Suprapubic skin (tissue), 4 donors: Measurements from ENCODE around the gene MAST4. TPM values are rescaled to one million over a fixed set of nuclear protein-coding genes. Genes with fewer than 3 reads are reported as not detected.

Experiments
- DNase-seq, 2 donors: peaks; one replicate each; pipeline ENCODE4 v3.0.0-alpha.2; 2019; ENCODE audit warnings: low spot score in 2 of 2
- H3K27ac ChIP-seq: fragments of 200-600 bp; sonication (generic); one replicate; pipeline ENCODE4 v1.5.1; 2019
- H3K27me3 ChIP-seq: fragments of 200-600 bp; sonication (generic); one replicate; pipeline ENCODE4 v1.5.1; 2019
- H3K36me3 ChIP-seq: fragments of 200-600 bp; sonication (generic); one replicate; pipeline ENCODE4 v1.5.1; 2019
- H3K4me1 ChIP-seq: fragments of 200-600 bp; sonication (generic); one replicate; pipeline ENCODE4 v1.5.1; 2019
- H3K4me3 ChIP-seq: fragments of 200-600 bp; sonication (generic); one replicate; pipeline ENCODE4 v1.5.1; 2019; ENCODE audit warnings: mild to moderate bottlenecking
- H3K9me3 ChIP-seq: fragments of 200-600 bp; sonication (generic); one replicate; pipeline ENCODE4 v1.5.1; 2019
- CTCF ChIP-seq, 2 donors: fragments of 200-600 bp in 1 of 2; fragments of 450-650 bp in 1 of 2; sonication (generic) in 1 of 2; IDR thresholded peaks; one replicate each; pipeline ENCODE4 v1.5.1; 2016 to 2019; ENCODE audit warnings: antibody characterized with exemption in 2 of 2, mild to moderate bottlenecking in 1 of 2, moderate library complexity in 1 of 2
- EP300 ChIP-seq: sonication (generic); formaldehyde crosslinking; IDR thresholded peaks from one replicate; pipeline ENCODE4 v1.6.1; 2017; ENCODE audit warnings: antibody characterized with exemption
- POLR2A ChIP-seq, 2 donors: fragments of 450-650 bp; IDR thresholded peaks; one replicate each; pipeline ENCODE4 v1.6.1; 2017; ENCODE audit warnings: antibody characterized with exemption in 2 of 2, mild to moderate bottlenecking in 2 of 2, moderate library complexity in 2 of 2
- POLR2AphosphoS5 ChIP-seq, 3 donors: sonication (generic); formaldehyde crosslinking; IDR thresholded peaks; one replicate each; pipeline ENCODE4 v1.6.1; 2017; ENCODE audit warnings: antibody characterized with exemption in 3 of 3
- WGBS: methylation state at CpG from one replicate; pipeline ENCODE4 v1.1.5; 2018; 5-methylcytosine and 5-hydroxymethylcytosine counted together
- total RNA-seq, 4 donors: library from RNA; depleted of rRNA; stranded (reverse); fragments of >200 nt; gene quantifications; one replicate each; pipeline ENCODE4 v1.1.0, GENCODE V29; 2016

MAST4 gene
- total RNA-seq, 4 donors from 2014 or later = 79.2 to 144 (median 98.1) TPM

- Histone ChIP-seq H3K27me3 (no peaks in the 10 kb centered on the region), H3K4me3 (no peak overlapping the region), H3K36me3 (no peaks in the 10 kb centered on the region), H3K9me3 (no peaks in the 10 kb centered on the region), H3K27ac (no peak overlapping the region), H3K4me1 (peaks cover 25% of the 10 kb centered on the region)
- WGBS = 26% methylated on average over 1 of the region's 1 CpG
- no peak for DNase-seq
- TF ChIP-seq EP300 = no peak
- no peak for TF ChIP-seq POLR2AphosphoS5 (IDR thresholded peaks at IDR 0.05)
- TF ChIP-seq POLR2A (IDR thresholded peaks at IDR 0.05) = no peak
- TF ChIP-seq CTCF (IDR thresholded peaks at IDR 0.05) = no peak
Observed at GRCh38 chr5:67051164-67051563, 455.0 kb downstream of the MAST4 start.

- 96% methylated on average over 1 of the region's 1 CpG for WGBS
- Histone ChIP-seq H3K4me1 (peaks cover 18% of the 10 kb centered on the region), H3K4me3 (no peak overlapping the region), H3K27me3 (no peaks in the 10 kb centered on the region), H3K27ac (no peak overlapping the region), H3K9me3 (no peaks in the 10 kb centered on the region), H3K36me3 (no peaks in the 10 kb centered on the region)
- TF ChIP-seq EP300 (no peak), POLR2A (IDR thresholded peaks at IDR 0.05) (no peak), POLR2AphosphoS5 (IDR thresholded peaks at IDR 0.05) (no peak), CTCF (IDR thresholded peaks at IDR 0.05) (no peak)
- no peak for DNase-seq
Observed at GRCh38 chr5:67052034-67052433, 455.8 kb downstream of the MAST4 start.

GRCh38 chr5:67053229-67053628 lies 457.0 kb downstream of the MAST4 start:
- no peak for DNase-seq
- whole genome bisulfite sequencing = 90% methylated on average over 1 of the region's 1 CpG
- Histone ChIP-seq H3K4me1 (peaks cover 7% of the 10 kb centered on the region), H3K27ac (no peak overlapping the region), H3K36me3 (no peaks in the 10 kb centered on the region), H3K4me3 (no peak overlapping the region), H3K9me3 (no peaks in the 10 kb centered on the region), H3K27me3 (no peaks in the 10 kb centered on the region)
- no peak for TF ChIP-seq CTCF (IDR thresholded peaks at IDR 0.05)
- TF ChIP-seq EP300 = no peak
- TF ChIP-seq POLR2AphosphoS5 (IDR thresholded peaks at IDR 0.05) = no peak
- TF ChIP-seq POLR2A (IDR thresholded peaks at IDR 0.05) = no peak

GRCh38 chr5:67058998-67059743 lies 463.0 kb downstream of the MAST4 start:
- H3K9me3 ChIP-seq = no peaks in the 10 kb centered on the region
- H3K27ac ChIP-seq = no peak overlapping the region
- no peak for DNase-seq
- no peak overlapping the region for H3K4me3 ChIP-seq
- H3K36me3 ChIP-seq = no peaks in the 10 kb centered on the region
- TF ChIP-seq POLR2A (IDR thresholded peaks at IDR 0.05) (no peak), CTCF (IDR thresholded peaks at IDR 0.05) (no peak), POLR2AphosphoS5 (IDR thresholded peaks at IDR 0.05) (no peak), EP300 (no peak)
- peaks cover 17% of the 10 kb centered on the region for H3K4me1 ChIP-seq
- H3K27me3 ChIP-seq = no peaks in the 10 kb centered on the region
- whole genome bisulfite sequencing = 75% methylated on average over 4 of the region's 4 CpGs

GRCh38 chr5:67059744-67060490 lies 463.7 kb downstream of the MAST4 start:
- H3K36me3 ChIP-seq = no peaks in the 10 kb centered on the region

More at GRCh38 chr5:67059744-67060490, 463.7 kb downstream of the MAST4 start:
- TF ChIP-seq POLR2A (IDR thresholded peaks at IDR 0.05) (no peak), CTCF (IDR thresholded peaks at IDR 0.05) (no peak), EP300 (no peak), POLR2AphosphoS5 (IDR thresholded peaks at IDR 0.05) (no peak)
- no peak for DNase-seq
- Histone ChIP-seq H3K27me3 (no peaks in the 10 kb centered on the region), H3K4me3 (no peak overlapping the region), H3K9me3 (no peaks in the 10 kb centered on the region), H3K27ac (peak overlapping the region; percentile 34), H3K4me1 (peaks cover 17% of the 10 kb centered on the region)
- WGBS = 52% methylated on average over 6 of the region's 6 CpGs
